HepG2 (cell line): Measurements from ENCODE around the gene PIP5K1A. TPM values are rescaled to one million over a fixed set of nuclear protein-coding genes. Genes with fewer than 3 reads are reported as not detected.
A peak's percentile ranks its signal among the peaks of the same experiment; 100 is the strongest.

Experiments
- ADNP ChIP-seq: sonication (generic); formaldehyde crosslinking; IDR thresholded peaks from 2 replicates; pipeline ENCODE4 v1.4.0; 2020; ENCODE audit warnings: missing genetic modification reagents
- ATAD3A ChIP-seq: sonication (generic); formaldehyde crosslinking; IDR thresholded peaks from 2 replicates; pipeline ENCODE4 v1.4.0; 2020; ENCODE audit warnings: missing genetic modification reagents
- DMAP1 ChIP-seq: IDR thresholded peaks from 2 replicates; pipeline ENCODE4 v1.6.1; 2016
- DPF2 ChIP-seq: sonication (generic); formaldehyde crosslinking; IDR thresholded peaks from 2 replicates; pipeline ENCODE4 v1.4.0; 2020; ENCODE audit warnings: mild to moderate bottlenecking, low read depth, missing genetic modification reagents, borderline replicate concordance
- FOSL1 ChIP-seq: sonication (generic); formaldehyde crosslinking; IDR thresholded peaks from 2 replicates; pipeline ENCODE4 v1.9.0; 2021; ENCODE audit warnings: missing genetic modification reagents, borderline replicate concordance
- FOXM1 ChIP-seq: sonication (generic); formaldehyde crosslinking; IDR thresholded peaks from 2 replicates; pipeline ENCODE4 v1.5.0; 2020; ENCODE audit warnings: missing genetic modification reagents
- HDAC2 ChIP-seq: sonication (generic); formaldehyde crosslinking; IDR thresholded peaks from 2 replicates; pipeline ENCODE4 v1.4.0; 2020; ENCODE audit warnings: missing genetic modification reagents
- HOXA5 ChIP-seq: sonication (generic); formaldehyde crosslinking; IDR thresholded peaks from 2 replicates; pipeline ENCODE4 v1.4.0; 2020; ENCODE audit warnings: missing genetic modification reagents
- MAF1 ChIP-seq: sonication (generic); formaldehyde crosslinking; IDR thresholded peaks from 2 replicates; pipeline ENCODE4 v1.5.0; 2020; ENCODE audit warnings: missing genetic modification reagents, borderline replicate concordance
- MIER2 ChIP-seq: IDR thresholded peaks from 2 replicates; pipeline ENCODE4 v1.6.1; 2016; ENCODE audit warnings: missing biosample characterization, missing genetic modification reagents
- RFX5 ChIP-seq: IDR thresholded peaks from 2 replicates; pipeline ENCODE4 v1.6.1; 2011; ENCODE audit warnings: low read depth, low read length, improper control_type of control experiment
- SRSF9 ChIP-seq: fragments of 200-400 bp; formaldehyde crosslinking; IDR thresholded peaks from 2 replicates; pipeline ENCODE4 v1.6.1; 2018; ENCODE audit warnings: borderline replicate concordance, mild to moderate bottlenecking, low read depth, low read length; ENCODE audit not compliant: insufficient read depth, poor library complexity, severe bottlenecking
- SYNCRIP ChIP-seq: fragments of 200-400 bp; formaldehyde crosslinking; IDR thresholded peaks from 2 replicates; pipeline ENCODE4 v1.6.1; 2018; ENCODE audit warnings: mild to moderate bottlenecking, low read depth, low read length; ENCODE audit not compliant: insufficient read depth
- YY1 ChIP-seq: IDR thresholded peaks from 2 replicates; pipeline ENCODE4 v1.6.1; 2011; ENCODE audit warnings: low read length, low read depth, moderate library complexity, mild to moderate bottlenecking; ENCODE audit not compliant: insufficient read depth, insufficient replicate concordance
- ZNF496 ChIP-seq: sonication (generic); formaldehyde crosslinking; IDR thresholded peaks from 2 replicates; pipeline ENCODE4 v1.8.1; 2023; ENCODE audit warnings: mild to moderate bottlenecking, moderate library complexity, missing genetic modification reagents; ENCODE audit not compliant: insufficient replicate concordance
- polyA plus RNA-seq, 8 experiments: library from polyadenylated mRNA; depleted of rRNA in 3 of 8; stranded (reverse) in 7 of 8; unstranded in 1 of 8; fragments of >200 nt; fragmentation: Illumina TruSeq in 4 of 8; extraction: Trizol in 4 of 8; gene quantifications; 2 replicates each; pipeline versions ENCODE4 v1.2.1 to v1.2.3, GENCODE V29; 2011 to 2016; ENCODE audit warnings: low read depth in 4 of 8, missing spikeins in 1 of 8, mixed read lengths in 1 of 8; ENCODE audit not compliant: insufficient read depth in 1 of 8
- total RNA-seq, 5 experiments: library from RNA; depleted of rRNA; stranded (reverse); fragments of >200 nt; fragmentation: Illumina TruSeq; extraction: Trizol; gene quantifications; 2 replicates each; pipeline ENCODE4 v1.2.3, GENCODE V29; 2016; ENCODE audit warnings: low read depth in 1 of 5
- TF ChIP-seq, protein P1 (sequence below): sonication (generic); formaldehyde crosslinking; IDR thresholded peaks from 2 replicates; pipeline ENCODE4 v1.8.1; 2023; ENCODE audit warnings: missing genetic modification reagents, inconsistent platforms, borderline replicate concordance
- TF ChIP-seq, protein P2 (sequence below): sonication (generic); formaldehyde crosslinking; IDR thresholded peaks from 2 replicates; pipeline ENCODE4 v1.4.0; 2020; ENCODE audit warnings: missing genetic modification reagents, mild to moderate bottlenecking, borderline replicate concordance
- TF ChIP-seq, protein P3 (sequence below): sonication (generic); formaldehyde crosslinking; IDR thresholded peaks from 2 replicates; pipeline ENCODE4 v1.4.0; 2020; ENCODE audit warnings: mild to moderate bottlenecking, missing genetic modification reagents
- TF ChIP-seq, protein P4 (sequence below), 2 experiments: sonication (generic) in 1 of 2; formaldehyde crosslinking in 1 of 2; IDR thresholded peaks; 2 replicates each; pipeline versions ENCODE4 v1.4.0 to v1.6.1; 2018 to 2020; ENCODE audit warnings: missing genetic modification reagents in 2 of 2, borderline replicate concordance in 1 of 2, low read depth in 1 of 2, mild to moderate bottlenecking in 1 of 2, missing biosample characterization in 1 of 2
- TF ChIP-seq, protein P5 (sequence below): sonication (generic); formaldehyde crosslinking; IDR thresholded peaks from 2 replicates; pipeline ENCODE4 v1.4.0; 2020; ENCODE audit warnings: mild to moderate bottlenecking, missing genetic modification reagents
- TF ChIP-seq, protein P6 (sequence below): sonication (generic); formaldehyde crosslinking; IDR thresholded peaks from 2 replicates; pipeline ENCODE4 v1.4.0; 2020; ENCODE audit warnings: missing genetic modification reagents, borderline replicate concordance

The PIP5K1A gene
- total and polyA plus RNA-seq, 2 of the 13 experiments (the other 11 are each of a cell fraction or from before 2014, with no cell fraction given): 45.3 to 65.1 TPM

DNA sequence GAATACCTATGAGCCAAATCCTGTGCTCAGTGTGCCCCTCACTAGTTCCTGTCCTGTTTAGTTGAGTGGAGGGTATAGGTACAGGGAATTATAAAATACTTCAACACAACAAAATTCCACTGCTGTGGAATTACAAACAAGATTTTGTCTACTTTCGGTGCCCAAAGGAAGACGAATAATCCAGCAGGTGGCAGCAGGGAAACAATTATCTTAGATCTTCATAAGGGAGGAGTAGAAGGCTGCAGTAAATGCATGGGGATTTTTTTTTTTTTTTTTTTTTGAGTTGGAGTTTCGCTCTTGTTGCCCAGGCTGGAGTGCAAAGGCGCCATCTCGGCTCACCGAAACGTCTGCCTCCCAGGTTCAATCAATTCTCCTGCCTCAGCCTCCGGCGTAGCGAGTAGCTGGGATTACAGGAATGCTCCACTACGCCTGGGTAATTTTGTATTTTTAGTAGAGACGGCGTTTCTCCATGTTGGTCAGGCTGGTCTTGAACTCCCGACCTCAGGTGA lies 2.0 kb upstream of the PIP5K1A start (continued):
- no peak for TF ChIP-seq SRSF9
- TF ChIP-seq, protein P1, sequence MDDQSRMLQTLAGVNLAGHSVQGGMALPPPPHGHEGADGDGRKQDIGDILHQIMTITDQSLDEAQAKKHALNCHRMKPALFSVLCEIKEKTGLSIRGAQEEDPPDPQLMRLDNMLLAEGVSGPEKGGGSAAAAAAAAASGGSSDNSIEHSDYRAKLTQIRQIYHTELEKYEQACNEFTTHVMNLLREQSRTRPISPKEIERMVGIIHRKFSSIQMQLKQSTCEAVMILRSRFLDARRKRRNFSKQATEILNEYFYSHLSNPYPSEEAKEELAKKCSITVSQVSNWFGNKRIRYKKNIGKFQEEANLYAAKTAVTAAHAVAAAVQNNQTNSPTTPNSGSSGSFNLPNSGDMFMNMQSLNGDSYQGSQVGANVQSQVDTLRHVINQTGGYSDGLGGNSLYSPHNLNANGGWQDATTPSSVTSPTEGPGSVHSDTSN: no peak
- TF ChIP-seq FOSL1: no peak
- no peak for TF ChIP-seq RFX5
- no peak for TF ChIP-seq MIER2 (CRISPR knock-in tag)
- no peak for TF ChIP-seq DPF2
- TF ChIP-seq, protein P2, sequence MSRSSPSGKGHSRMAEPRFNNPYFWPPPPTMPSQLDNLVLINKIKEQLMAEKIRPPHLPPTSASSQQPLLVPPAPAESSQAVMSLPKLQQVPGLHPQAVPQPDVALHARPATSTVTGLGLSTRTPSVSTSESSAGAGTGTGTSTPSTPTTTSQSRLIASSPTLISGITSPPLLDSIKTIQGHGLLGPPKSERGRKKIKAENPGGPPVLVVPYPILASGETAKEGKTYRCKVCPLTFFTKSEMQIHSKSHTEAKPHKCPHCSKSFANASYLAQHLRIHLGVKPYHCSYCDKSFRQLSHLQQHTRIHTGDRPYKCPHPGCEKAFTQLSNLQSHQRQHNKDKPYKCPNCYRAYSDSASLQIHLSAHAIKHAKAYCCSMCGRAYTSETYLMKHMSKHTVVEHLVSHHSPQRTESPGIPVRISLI (CRISPR knock-in tag): peak; percentile 91
- TF ChIP-seq HDAC2 (CRISPR knock-in tag): no peak; the same call in 1 of the 2 replicates
- TF ChIP-seq DMAP1 (CRISPR knock-in tag): no peak
- TF ChIP-seq ZNF496: no peak
- no peak for TF ChIP-seq MAF1 (CRISPR knock-in tag)
- no peak for TF ChIP-seq HOXA5 (CRISPR knock-in tag)
- no peak for TF ChIP-seq SYNCRIP
- TF ChIP-seq, protein P3, sequence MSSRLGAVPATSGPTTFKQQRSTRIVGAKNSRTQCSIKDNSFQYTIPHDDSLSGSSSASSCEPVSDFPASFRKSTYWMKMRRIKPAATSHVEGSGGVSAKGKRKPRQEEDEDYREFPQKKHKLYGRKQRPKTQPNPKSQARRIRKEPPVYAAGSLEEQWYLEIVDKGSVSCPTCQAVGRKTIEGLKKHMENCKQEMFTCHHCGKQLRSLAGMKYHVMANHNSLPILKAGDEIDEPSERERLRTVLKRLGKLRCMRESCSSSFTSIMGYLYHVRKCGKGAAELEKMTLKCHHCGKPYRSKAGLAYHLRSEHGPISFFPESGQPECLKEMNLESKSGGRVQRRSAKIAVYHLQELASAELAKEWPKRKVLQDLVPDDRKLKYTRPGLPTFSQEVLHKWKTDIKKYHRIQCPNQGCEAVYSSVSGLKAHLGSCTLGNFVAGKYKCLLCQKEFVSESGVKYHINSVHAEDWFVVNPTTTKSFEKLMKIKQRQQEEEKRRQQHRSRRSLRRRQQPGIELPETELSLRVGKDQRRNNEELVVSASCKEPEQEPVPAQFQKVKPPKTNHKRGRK: no peak
- TF ChIP-seq, protein P4, sequence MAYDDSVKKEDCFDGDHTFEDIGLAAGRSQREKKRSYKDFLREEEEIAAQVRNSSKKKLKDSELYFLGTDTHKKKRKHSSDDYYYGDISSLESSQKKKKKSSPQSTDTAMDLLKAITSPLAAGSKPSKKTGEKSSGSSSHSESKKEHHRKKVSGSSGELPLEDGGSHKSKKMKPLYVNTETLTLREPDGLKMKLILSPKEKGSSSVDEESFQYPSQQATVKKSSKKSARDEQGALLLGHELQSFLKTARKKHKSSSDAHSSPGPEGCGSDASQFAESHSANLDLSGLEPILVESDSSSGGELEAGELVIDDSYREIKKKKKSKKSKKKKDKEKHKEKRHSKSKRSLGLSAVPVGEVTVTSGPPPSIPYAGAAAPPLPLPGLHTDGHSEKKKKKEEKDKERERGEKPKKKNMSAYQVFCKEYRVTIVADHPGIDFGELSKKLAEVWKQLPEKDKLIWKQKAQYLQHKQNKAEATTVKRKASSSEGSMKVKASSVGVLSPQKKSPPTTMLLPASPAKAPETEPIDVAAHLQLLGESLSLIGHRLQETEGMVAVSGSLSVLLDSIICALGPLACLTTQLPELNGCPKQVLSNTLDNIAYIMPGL (CRISPR knock-in tag; IDR thresholded peaks at IDR 0.05; ENCODE audit: borderline replicate concordance in 1 of 2, low read depth in 1 of 2): peak in 1 of 2 experiments; percentile 76; a peak in 3 of 4 replicates
- TF ChIP-seq, protein P5, sequence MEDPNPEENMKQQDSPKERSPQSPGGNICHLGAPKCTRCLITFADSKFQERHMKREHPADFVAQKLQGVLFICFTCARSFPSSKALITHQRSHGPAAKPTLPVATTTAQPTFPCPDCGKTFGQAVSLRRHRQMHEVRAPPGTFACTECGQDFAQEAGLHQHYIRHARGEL (CRISPR knock-in tag): no peak
- TF ChIP-seq ADNP (CRISPR knock-in tag): no peak
- TF ChIP-seq, protein P6, sequence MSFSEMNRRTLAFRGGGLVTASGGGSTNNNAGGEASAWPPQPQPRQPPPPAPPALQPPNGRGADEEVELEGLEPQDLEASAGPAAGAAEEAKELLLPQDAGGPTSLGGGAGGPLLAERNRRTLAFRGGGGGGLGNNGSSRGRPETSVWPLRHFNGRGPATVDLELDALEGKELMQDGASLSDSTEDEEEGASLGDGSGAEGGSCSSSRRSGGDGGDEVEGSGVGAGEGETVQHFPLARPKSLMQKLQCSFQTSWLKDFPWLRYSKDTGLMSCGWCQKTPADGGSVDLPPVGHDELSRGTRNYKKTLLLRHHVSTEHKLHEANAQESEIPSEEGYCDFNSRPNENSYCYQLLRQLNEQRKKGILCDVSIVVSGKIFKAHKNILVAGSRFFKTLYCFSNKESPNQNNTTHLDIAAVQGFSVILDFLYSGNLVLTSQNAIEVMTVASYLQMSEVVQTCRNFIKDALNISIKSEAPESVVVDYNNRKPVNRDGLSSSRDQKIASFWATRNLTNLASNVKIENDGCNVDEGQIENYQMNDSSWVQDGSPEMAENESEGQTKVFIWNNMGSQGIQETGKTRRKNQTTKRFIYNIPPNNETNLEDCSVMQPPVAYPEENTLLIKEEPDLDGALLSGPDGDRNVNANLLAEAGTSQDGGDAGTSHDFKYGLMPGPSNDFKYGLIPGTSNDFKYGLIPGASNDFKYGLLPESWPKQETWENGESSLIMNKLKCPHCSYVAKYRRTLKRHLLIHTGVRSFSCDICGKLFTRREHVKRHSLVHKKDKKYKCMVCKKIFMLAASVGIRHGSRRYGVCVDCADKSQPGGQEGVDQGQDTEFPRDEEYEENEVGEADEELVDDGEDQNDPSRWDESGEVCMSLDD (CRISPR knock-in tag): no peak
- no peak for TF ChIP-seq YY1
- TF ChIP-seq ATAD3A (CRISPR knock-in tag): no peak
- TF ChIP-seq FOXM1 (CRISPR knock-in tag): no peak
